ENCODE data around the gene PPP2R3A.
"Not testable (repeated sequence)": the region's sequence is repeated elsewhere in the genome, so short reads cannot be mapped to it uniquely, and the experiment has no call there.

Gene PPP2R3A

DNA sequence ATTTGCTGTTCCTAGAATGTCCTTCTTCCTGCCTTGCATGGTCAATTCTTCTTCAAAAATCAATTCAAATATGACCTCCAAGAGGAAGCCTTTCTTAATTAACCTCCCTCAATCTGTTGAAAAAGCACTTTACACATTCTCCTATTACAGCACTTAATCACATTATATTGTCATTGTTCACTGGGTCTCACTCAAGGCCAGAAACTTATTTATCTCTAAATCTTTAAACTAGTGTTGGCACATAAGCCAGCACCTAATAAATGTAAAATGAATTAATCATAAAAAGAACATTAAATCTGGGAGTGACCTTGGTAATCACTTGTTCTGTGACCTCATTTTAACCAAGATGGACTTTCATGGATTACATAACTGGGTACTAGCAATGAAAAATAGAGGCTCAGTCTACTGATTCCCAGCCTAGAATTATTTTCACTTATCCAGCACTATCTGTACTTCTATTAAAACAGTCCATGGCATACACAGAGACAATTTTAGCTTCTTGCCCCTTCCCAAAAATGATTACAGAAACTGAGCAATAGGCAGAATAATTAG, 208.5 kb downstream of the PPP2R3A start:
- ATAC-seq, result no peak
- no peak overlapping the region for H3K4me3 Mint-ChIP-seq
- H3K4me1 Mint-ChIP-seq, result peaks cover 24% of the 10 kb centered on the region
- no peaks in the 10 kb centered on the region for H3K9me3 Mint-ChIP-seq
- H3K36me3 Mint-ChIP-seq, result no peaks in the 10 kb centered on the region
- H3K27ac Mint-ChIP-seq, result no peak overlapping the region
- H3K27me3 Mint-ChIP-seq, result no peaks in the 10 kb centered on the region

DNA sequence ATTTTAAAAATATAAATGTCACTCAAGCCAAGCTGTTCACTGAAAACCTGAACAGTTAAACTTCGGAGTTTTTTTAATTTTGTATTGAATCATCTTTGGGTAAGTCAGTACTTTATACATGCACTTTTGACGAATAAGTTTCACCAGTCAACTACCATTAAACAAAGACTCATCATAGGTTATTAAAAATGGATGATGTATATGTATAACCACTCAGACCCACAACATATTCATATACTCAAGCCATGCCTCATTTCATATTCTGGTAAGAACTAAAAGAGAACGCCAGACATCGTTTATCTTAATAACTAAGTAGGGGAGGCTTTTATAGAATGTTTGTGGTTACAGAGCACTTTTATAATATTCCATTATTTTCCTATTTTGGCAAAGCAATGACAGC, 212.3 kb downstream of the PPP2R3A start:
- Mint-ChIP-seq H3K9me3 (no peaks in the 10 kb centered on the region), H3K4me3 (no peak overlapping the region), H3K4me1 (peaks cover 47% of the 10 kb centered on the region), H3K27ac (no peak overlapping the region), H3K36me3 (no peaks in the 10 kb centered on the region), H3K27me3 (no peaks in the 10 kb centered on the region)
- no peak for ATAC-seq

DNA sequence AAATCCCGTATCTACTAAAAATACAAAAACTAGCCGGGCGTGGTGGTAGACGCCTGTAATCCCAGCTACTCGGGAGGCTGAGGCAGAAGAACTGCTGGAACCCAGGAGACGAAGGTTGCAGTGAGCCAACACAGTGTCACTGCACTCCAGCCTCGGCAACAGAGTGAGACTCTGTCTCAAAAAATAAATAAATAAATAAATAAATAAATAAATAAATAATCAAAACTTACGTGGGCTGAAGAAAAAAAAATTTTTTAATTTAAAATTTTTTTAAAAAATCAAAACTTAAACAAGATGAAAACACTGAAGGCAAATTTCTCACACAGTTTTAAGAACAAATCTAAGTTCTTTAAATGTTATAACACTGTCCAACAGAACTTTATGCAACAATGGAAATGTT, 216.2 kb downstream of the PPP2R3A start:
- Mint-ChIP-seq H3K4me3 (no peak overlapping the region), H3K27ac (no peak overlapping the region), H3K36me3 (no peaks in the 10 kb centered on the region), H3K27me3 (no peaks in the 10 kb centered on the region), H3K4me1 (peaks cover 71% of the 10 kb centered on the region), H3K9me3 (no peaks in the 10 kb centered on the region)
- no peak for ATAC-seq

DNA sequence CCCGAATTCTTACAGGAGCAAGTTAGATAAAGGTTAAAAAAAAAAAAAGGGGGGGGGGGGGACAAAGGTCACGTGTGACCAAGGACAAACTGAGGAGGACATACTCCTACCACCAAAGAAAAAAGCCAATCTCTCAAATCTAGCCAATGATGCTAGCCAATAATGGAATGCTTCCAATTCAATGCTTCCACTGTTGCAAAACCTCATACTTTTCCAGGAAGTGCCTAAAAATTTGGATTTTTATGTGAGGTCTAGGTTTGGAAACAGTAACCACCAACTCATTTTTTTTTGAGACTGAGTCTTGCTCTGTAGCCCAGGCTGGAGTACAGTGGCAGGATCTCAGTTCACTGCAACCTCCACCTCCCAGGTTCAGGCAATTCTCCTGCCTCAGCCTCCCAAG, 219.2 kb downstream of the PPP2R3A start:
- H3K4me1 Mint-ChIP-seq, result peaks cover 72% of the 10 kb centered on the region
- H3K27me3 Mint-ChIP-seq, result no peaks in the 10 kb centered on the region
- H3K27ac Mint-ChIP-seq, result no peak overlapping the region
- H3K4me3 Mint-ChIP-seq, result no peak overlapping the region
- ATAC-seq, result no peak
- no peaks in the 10 kb centered on the region for H3K36me3 Mint-ChIP-seq
- no peaks in the 10 kb centered on the region for H3K9me3 Mint-ChIP-seq

DNA sequence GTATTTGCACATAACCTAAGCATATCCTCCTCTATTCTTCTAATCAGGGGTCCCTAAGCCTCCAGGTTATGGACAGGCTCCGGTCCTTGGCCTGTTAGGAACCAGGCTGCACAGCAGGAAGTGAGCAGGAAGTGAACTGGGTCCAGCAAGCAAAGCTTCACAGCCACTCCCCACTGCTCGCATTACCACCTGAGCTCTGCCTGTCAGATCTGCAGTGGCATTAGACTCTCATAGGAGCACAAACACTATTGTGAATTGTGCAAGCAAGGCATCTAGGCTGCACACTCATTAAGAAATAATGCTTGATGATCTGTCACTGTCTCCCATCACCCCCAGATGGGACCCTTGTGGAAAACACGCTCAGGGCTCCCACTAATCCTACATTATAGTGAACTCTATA, 220.8 kb downstream of the PPP2R3A start:
- no peaks in the 10 kb centered on the region for H3K27me3 Mint-ChIP-seq
- H3K36me3 Mint-ChIP-seq, result peaks cover 5% of the 10 kb centered on the region
- ATAC-seq, result no peak
- H3K27ac Mint-ChIP-seq, result no peak overlapping the region
- peaks cover 81% of the 10 kb centered on the region for H3K4me1 Mint-ChIP-seq
- H3K9me3 Mint-ChIP-seq, result no peaks in the 10 kb centered on the region
- H3K4me3 Mint-ChIP-seq, result peak overlapping the region; percentile 33

DNA sequence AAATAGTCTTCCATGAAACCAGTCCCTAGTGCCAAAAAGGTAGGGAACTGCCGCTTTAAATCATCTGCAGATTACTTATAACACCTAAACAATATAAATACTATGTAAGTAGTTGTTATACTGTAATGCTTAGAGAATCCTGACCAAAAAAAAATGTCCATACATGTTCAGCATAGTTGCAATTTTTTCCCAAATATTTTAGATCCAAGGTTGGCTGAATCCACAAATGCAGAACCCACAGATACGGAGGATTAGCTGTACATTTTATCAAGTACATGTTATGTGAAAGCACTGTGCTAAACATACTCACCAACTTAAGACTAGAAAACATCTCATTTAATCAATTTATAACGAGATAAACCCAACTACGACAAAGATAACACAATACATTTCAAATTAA, 221.3 kb downstream of the PPP2R3A start:
- no peak for ATAC-seq

DNA sequence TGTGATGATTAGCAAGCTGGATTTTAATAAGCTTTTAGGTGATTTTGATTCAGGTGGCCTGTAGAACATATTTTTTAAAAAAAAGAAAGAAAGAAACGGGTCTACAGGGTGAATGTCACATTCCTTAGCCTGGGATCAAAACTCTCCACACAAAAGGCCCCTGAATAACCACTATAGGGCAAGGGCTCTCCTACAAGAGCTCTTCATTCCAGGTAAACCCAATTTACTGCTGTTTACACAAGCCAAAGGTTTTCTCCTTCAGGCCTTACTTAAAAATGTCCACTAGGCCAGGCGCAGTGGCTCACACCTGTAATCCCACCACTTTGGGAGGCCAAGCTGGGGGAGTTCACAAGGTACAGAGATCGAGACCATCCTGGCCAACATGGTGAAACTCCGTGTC, 222.3 kb downstream of the PPP2R3A start:
- no peak for ATAC-seq
- H3K4me3 Mint-ChIP-seq, result no peak overlapping the region
- H3K36me3 Mint-ChIP-seq, result peaks cover 5% of the 10 kb centered on the region
- H3K27ac Mint-ChIP-seq, result no peak overlapping the region
- H3K4me1 Mint-ChIP-seq, result peaks cover 87% of the 10 kb centered on the region
- H3K9me3 Mint-ChIP-seq, result no peaks in the 10 kb centered on the region
- no peaks in the 10 kb centered on the region for H3K27me3 Mint-ChIP-seq

More for the DNA sequence above, 221.3 kb downstream of the PPP2R3A start:
- no peaks in the 10 kb centered on the region for H3K9me3 Mint-ChIP-seq
- no peak overlapping the region for H3K27ac Mint-ChIP-seq
- no peak overlapping the region for H3K4me3 Mint-ChIP-seq
- H3K36me3 Mint-ChIP-seq, result peaks cover 5% of the 10 kb centered on the region
- H3K4me1 Mint-ChIP-seq, result peaks cover 86% of the 10 kb centered on the region
- no peaks in the 10 kb centered on the region for H3K27me3 Mint-ChIP-seq

DNA sequence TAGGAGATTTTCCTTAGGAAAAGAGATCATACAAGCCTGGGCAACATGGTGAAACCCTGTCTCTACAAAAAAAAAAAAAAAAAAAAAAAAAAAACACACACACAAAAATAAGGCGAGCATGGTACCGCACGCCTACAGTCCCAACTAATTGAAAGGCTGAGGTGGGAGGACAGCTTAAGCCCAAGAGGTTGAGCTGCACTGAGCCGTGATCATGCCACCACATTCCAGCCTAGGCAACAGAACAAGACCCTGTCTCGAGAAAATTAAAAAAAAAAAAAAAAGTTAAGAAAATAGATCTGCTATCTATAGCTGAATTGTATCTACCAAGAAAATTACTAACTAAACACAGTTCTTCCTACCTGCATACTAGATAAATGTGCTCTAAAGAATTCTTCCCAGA, 223.5 kb downstream of the PPP2R3A start:
- peaks cover 89% of the 10 kb centered on the region for H3K4me1 Mint-ChIP-seq
- peaks cover 10% of the 10 kb centered on the region for H3K36me3 Mint-ChIP-seq
- H3K27ac Mint-ChIP-seq, result no peak overlapping the region
- no peaks in the 10 kb centered on the region for H3K27me3 Mint-ChIP-seq
- H3K9me3 Mint-ChIP-seq, result no peaks in the 10 kb centered on the region
- ATAC-seq, result no peak
- H3K4me3 Mint-ChIP-seq, result no peak overlapping the region

DNA sequence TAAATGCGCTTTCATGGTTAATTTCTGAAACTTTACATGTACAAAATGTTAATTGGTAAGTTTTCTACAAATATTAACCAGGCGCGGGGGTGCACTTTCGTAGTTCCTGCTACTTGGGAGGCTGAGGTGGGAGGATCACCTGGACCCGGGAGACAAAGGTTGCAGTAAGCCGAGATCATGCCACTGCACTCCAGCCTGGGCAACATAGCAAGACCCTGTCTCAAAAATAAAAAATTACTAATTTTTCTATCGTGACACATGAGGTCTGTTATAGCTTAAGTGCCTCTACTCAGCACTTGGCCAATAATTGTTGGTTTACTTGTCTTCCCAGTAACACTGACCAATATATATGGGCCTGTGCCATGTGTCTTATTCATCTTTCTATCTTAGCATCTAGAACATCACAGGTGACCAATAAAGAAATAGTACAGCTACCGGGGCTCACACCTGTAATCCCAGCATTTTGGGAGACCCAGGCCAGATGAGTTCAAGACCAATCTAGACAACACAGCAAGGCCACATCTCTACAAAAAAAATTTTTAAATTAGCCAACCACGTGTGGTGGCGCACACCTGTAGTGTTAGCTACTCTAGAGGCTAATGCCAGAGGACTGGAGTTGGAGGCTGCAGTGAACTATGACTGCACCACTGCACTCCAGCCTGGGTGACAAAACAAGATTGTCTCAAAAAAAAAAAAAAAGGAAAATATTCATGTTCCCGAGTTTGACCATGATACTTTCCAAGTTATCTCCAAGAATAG, 224.5 kb downstream of the PPP2R3A start:
- Mint-ChIP-seq H3K4me1 (peaks cover 87% of the 10 kb centered on the region), H3K27me3 (no peaks in the 10 kb centered on the region), H3K9me3 (no peaks in the 10 kb centered on the region), H3K27ac (peak overlapping the region; percentile 94), H3K36me3 (peaks cover 20% of the 10 kb centered on the region), H3K4me3 (peak overlapping the region; percentile 86)
- no peak for ATAC-seq

DNA sequence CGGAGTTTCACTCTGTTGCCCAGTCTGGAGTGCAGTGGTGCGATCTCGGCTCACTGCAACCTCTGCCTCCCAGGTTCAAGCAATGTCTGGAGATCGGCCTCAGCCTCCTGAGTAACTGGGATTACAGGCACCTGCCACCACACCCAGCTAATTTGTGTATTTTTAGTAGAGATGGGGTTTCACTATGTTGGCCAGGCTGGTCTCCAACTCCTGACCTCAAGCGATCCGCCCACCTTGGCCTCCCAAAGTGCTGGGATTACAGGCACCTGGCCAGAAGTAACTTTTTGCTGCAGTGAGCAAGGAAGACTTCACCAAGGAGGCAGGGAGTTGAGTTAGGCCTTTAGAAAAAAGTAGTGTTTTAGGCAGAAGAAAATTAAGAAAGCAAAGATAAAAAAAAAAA, 226.7 kb downstream of the PPP2R3A start:
- not testable (repeated sequence) for ATAC-seq, H3K27me3 Mint-ChIP-seq, H3K9me3 Mint-ChIP-seq
- peaks cover 22% of the 10 kb centered on the region for H3K36me3 Mint-ChIP-seq
- peak overlapping the region; percentile 94 for H3K27ac Mint-ChIP-seq
- peak overlapping the region; percentile 86 for H3K4me3 Mint-ChIP-seq
- H3K4me1 Mint-ChIP-seq, result peaks cover 75% of the 10 kb centered on the region

DNA sequence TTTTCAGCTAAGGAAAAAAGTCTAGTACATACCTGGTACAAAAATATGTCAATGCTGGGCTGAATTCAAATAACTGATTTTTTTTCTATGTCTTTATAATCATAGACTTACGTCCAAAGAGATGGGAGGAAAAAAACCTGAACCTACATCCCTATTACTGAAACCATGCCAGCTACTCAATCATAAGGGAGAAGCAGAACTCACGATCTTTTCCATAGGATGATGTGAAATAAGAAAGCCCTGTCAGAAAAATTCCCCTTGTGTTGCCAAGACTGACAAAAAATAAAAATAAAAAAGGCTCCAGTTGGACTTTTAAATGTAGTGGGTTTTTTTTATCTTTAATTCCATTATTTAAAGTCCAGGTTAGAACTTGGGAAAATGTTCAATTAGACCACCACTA, 227.3 kb downstream of the PPP2R3A start:
- H3K9me3 Mint-ChIP-seq, result no peaks in the 10 kb centered on the region
- no peak for ATAC-seq
- peaks cover 22% of the 10 kb centered on the region for H3K36me3 Mint-ChIP-seq
- peak overlapping the region; percentile 86 for H3K4me3 Mint-ChIP-seq
- no peaks in the 10 kb centered on the region for H3K27me3 Mint-ChIP-seq
- peaks cover 78% of the 10 kb centered on the region for H3K4me1 Mint-ChIP-seq
- peak overlapping the region; percentile 94 for H3K27ac Mint-ChIP-seq

DNA sequence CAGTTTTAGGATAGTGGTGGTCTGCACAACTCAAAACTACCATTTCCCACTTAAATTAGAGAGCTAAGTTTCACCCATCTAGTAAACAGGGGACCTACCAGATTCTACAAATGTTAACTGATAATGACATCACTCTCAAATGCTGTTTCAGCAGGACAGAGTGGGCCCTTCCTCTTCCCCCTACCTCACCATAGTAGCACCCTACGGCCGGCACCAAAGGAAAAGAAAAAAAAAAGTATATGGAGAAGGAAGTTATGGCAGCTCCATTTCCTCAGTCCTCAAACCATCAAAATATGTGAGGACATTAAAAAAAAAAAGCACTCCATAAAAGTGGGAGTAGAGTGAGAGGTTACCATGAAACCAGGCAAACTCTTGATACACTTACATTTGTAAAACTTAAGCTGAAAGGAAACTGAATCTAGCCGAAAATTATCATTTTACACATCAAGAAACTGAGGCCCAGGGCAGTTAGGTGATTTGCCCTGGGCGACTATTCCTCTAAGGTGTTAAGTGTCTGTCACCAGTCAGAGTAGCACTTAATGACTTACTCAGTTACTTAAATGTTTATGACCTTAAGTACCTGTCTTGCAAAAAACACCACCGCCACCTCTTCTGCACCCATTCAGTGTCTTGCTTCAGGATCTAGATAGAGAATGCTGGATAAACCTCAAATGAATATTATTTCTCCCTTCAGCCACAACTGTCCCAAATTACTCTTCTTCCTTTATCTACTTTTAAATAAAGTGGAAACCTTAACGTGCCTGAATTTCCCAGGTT, 227.9 kb downstream of the PPP2R3A start:
- H3K4me3 Mint-ChIP-seq, result peak overlapping the region; percentile 86
- peaks cover 22% of the 10 kb centered on the region for H3K36me3 Mint-ChIP-seq
- ATAC-seq, result no peak
- H3K9me3 Mint-ChIP-seq, result no peaks in the 10 kb centered on the region
- no peaks in the 10 kb centered on the region for H3K27me3 Mint-ChIP-seq
- H3K4me1 Mint-ChIP-seq, result peaks cover 76% of the 10 kb centered on the region
- peak overlapping the region; percentile 94 for H3K27ac Mint-ChIP-seq

DNA sequence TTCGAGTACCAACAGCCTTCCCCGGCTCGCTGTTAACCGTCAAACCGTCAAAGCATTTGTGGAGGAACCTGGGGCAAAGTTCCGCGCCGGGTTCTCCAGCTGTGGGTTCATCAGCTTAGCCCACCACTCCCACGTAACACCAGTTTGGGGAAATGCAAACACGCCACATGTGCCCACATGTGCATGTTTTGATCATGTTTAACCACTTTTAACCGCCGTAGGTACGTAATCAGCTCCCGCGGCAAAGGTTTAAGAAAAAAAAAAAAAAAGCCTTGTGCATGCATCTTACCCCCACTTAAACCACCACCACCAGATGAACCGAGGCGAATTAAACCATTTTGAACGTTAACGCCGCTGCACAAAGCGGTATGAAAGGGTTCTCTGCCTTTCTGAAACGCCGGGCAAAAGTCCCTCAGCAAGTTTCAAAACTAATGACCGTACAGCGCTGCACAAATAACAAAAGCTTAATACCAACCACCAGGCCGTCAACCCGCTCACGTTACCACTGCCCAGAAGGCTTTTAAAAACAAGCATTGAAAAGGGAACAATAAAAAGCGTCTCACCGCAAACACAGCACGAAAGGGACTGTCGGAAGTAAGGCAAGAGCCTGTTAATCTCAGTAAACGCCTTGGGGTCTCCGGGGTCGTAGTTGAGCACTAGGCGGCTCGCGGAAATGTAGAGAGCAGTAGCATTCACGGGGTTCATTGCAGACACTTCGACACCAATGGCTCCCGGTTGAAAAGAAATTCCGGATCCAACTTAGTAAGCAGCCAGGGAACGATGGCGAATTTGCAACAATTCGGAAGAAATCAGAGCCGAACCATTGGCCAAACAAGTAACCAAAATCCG, 229.1 kb downstream of the PPP2R3A start:
- peaks cover 22% of the 10 kb centered on the region for H3K36me3 Mint-ChIP-seq
- ATAC-seq, result peak; percentile 1
- peaks cover 64% of the 10 kb centered on the region for H3K4me1 Mint-ChIP-seq
- peak overlapping the region; percentile 86 for H3K4me3 Mint-ChIP-seq
- H3K27ac Mint-ChIP-seq, result peak overlapping the region; percentile 94
- no peaks in the 10 kb centered on the region for H3K27me3 Mint-ChIP-seq
- no peaks in the 10 kb centered on the region for H3K9me3 Mint-ChIP-seq

DNA sequence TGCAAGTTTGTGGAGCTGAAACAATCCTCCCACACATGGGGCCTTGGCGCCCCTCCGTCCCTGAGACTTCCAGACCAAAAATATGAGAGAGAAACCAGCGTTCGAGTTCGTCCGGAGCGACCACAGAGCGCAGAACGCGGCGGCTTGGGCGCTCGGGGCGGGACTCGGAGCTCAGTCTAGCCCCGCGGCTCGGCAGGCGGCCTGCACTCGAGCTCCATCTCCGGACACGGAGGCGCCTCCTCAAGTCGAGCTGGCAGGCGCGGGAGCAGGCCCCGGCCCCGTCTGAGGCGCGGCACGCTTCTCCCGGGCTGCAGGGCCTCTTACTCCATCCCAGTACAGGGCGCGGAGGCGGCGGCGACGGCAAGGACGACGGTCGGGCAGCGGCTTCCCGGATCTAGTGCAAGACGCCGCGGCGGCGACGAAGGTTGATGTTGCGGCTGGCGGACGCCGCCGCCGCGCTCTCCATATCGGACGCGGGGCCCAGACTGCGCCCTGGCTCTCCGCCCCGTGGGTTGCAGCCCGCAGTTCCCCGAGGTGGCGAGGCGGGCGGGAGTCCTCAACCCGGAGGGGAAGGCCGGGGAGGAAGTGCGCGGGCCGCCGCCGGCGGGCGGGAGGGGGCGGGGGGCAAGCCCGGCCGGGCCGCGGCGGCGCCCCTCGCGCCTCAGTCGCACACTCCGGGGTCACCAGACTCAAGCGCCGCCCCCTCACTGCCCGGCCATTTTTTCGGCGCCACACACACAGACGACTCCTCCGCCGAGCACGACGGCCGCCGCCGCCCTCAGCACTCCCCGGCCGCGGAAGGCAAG, 229.9 kb downstream of the PPP2R3A start:
- Mint-ChIP-seq H3K9me3 (no peaks in the 10 kb centered on the region), H3K27ac (peak overlapping the region; percentile 94), H3K36me3 (peaks cover 22% of the 10 kb centered on the region), H3K4me1 (peaks cover 56% of the 10 kb centered on the region), H3K27me3 (no peaks in the 10 kb centered on the region), H3K4me3 (peak overlapping the region; percentile 86)
- ATAC-seq, result peak; percentile 79

All from stimulated activated memory B cell treated with anti-CD40 and anti-IgM and Interleukin-4, amounts not matched to agents 10 μg/mL and 1 μg/mL and 100 μg/mL, for 72 hours (primary cell).